A549 (cell line): ENCODE measurements around the gene TAF1D.

Experiments used
- CBX2 ChIP-seq: fragments of 200-600 bp; sonication (generic); IDR thresholded peaks from 2 replicates; pipeline ENCODE4 v1.6.1; 2016; ENCODE audit warnings: low read depth, mild to moderate bottlenecking, borderline replicate concordance
- CTCF ChIP-seq: fragments of >200 bp; sonication (Bioruptor Twin); formaldehyde crosslinking; IDR thresholded peaks from 3 replicates; pipeline ENCODE4 v1.5.1; 2016
- EP300 ChIP-seq, 2 experiments: fragments of >200 bp; sonication (Bioruptor Twin); formaldehyde crosslinking; IDR thresholded peaks; 2 replicates in 1 of 2; 3 replicates in 1 of 2; pipeline ENCODE4 v1.6.1; 2016 to 2017
- FOSL2 ChIP-seq, 2 experiments: fragments of 450-650 bp in 1 of 2; fragments of >200 bp in 1 of 2; sonication (Bioruptor Twin) in 1 of 2; formaldehyde crosslinking; IDR thresholded peaks; 2 replicates each; pipeline versions ENCODE4 v1.5.0 to v1.6.1; 2016 to 2020; ENCODE audit warnings: mild to moderate bottlenecking in 1 of 2, moderate library complexity in 1 of 2
- JUN ChIP-seq, 2 experiments: fragments of >200 bp; sonication (Bioruptor Twin); formaldehyde crosslinking; IDR thresholded peaks; 2 replicates in 1 of 2; 3 replicates in 1 of 2; pipeline ENCODE4 v1.6.1; 2016 to 2017
- POLR2A ChIP-seq: IDR thresholded peaks from 2 replicates; pipeline ENCODE4 v1.6.1; 2012; ENCODE audit warnings: mild to moderate bottlenecking, low read length
- RARB ChIP-seq: fragments of 250-450 bp; sonication (Bioruptor Pico); IDR thresholded peaks from 2 replicates; pipeline ENCODE4 v1.8.0; 2021; ENCODE audit warnings: mild to moderate bottlenecking, moderate library complexity
- REST ChIP-seq: fragments of 200-600 bp; sonication (generic); IDR thresholded peaks from 2 replicates; pipeline ENCODE4 v1.6.1; 2016; ENCODE audit warnings: antibody characterized with exemption, mild to moderate bottlenecking, moderate library complexity
- USF2 ChIP-seq: fragments of 450-650 bp; IDR thresholded peaks from 2 replicates; pipeline ENCODE4 v1.6.1; 2014; ENCODE audit warnings: antibody characterized with exemption
- ZFP36 ChIP-seq: fragments of 450-650 bp; IDR thresholded peaks from 2 replicates; pipeline ENCODE4 v1.6.1; 2014; ENCODE audit warnings: borderline replicate concordance; ENCODE audit not compliant: partially characterized antibody
- ZSCAN20 ChIP-seq: fragments of 250-450 bp; sonication (Bioruptor Pico); IDR thresholded peaks from 2 replicates; pipeline ENCODE4 v1.8.0; 2022; ENCODE audit warnings: mild to moderate bottlenecking, moderate library complexity

- TF ChIP-seq CTCF (no peak), ZSCAN20 (CRISPR knock-in tag) (no peak), JUN (IDR thresholded peaks at IDR 0.05) (no peak), REST (no peak), EP300 (IDR thresholded peaks at IDR 0.05) (no peak), POLR2A (no peak), RARB (CRISPR knock-in tag) (no peak), CBX2 (no peak), ZFP36 (no peak), FOSL2 (IDR thresholded peaks at IDR 0.05) (no peak), FOSL2 (CRISPR knock-in tag; IDR thresholded peaks at IDR 0.05) (no peak), USF2 (no peak)
Observed at GRCh38 chr11:93756748-93757147, 15.5 kb upstream of the TAF1D start.
